Measurements from ENCODE around the gene PPP1R2.

The PPP1R2 gene

DNA sequence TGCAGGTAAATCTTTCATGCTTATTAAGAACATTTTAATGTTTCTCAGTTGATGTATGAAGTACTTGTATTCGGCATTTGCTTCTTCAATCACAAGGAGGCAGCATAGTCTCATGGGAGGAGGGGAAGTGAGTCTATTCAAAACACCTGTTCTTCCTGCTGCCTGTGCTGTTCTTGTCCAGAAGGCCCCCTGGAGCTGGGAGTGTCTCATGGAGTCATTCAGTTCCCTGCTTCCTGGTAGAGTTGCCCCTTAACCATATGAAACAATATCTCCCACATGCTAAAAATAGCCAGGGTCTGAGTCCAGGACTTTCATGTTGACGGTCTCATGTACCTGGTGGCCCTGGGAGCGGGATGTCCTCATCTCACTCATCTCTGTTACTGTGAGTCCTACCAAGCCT is 15.5 kb upstream of the PPP1R2 start:
- TF ChIP-seq, protein P1, sequence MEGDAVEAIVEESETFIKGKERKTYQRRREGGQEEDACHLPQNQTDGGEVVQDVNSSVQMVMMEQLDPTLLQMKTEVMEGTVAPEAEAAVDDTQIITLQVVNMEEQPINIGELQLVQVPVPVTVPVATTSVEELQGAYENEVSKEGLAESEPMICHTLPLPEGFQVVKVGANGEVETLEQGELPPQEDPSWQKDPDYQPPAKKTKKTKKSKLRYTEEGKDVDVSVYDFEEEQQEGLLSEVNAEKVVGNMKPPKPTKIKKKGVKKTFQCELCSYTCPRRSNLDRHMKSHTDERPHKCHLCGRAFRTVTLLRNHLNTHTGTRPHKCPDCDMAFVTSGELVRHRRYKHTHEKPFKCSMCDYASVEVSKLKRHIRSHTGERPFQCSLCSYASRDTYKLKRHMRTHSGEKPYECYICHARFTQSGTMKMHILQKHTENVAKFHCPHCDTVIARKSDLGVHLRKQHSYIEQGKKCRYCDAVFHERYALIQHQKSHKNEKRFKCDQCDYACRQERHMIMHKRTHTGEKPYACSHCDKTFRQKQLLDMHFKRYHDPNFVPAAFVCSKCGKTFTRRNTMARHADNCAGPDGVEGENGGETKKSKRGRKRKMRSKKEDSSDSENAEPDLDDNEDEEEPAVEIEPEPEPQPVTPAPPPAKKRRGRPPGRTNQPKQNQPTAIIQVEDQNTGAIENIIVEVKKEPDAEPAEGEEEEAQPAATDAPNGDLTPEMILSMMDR (IDR thresholded peaks at IDR 0.05; ENCODE audit: borderline replicate concordance, extremely low read depth, low read length, poor library complexity, severe bottlenecking): peak; percentile 68
- TF ChIP-seq EZH2 (IDR thresholded peaks at IDR 0.05; ENCODE audit: borderline replicate concordance, low read depth, low read length, severe bottlenecking): no peak
- H3K4me3 ChIP-seq (ENCODE audit: low read depth in 1 of 2, low read length in 2 of 2): no peak overlapping the region
- no peaks in the 10 kb centered on the region for H3K36me3 ChIP-seq (ENCODE audit: insufficient read depth, low read length)
- no peaks in the 10 kb centered on the region for H4K20me1 ChIP-seq (ENCODE audit: insufficient read depth, low read length)
- no peak overlapping the region for H3K9ac ChIP-seq (ENCODE audit: low read depth, low read length)
- peak; percentile 58; the same call in 1 of the 3 replicates for ATAC-seq (ENCODE audit: insufficient read depth, low read depth)
- DNase-seq: peak; percentile 28
- H3K79me2 ChIP-seq (ENCODE audit: insufficient read depth, low read length): no peaks in the 10 kb centered on the region
- no peaks in the 10 kb centered on the region for H3K27me3 ChIP-seq (ENCODE audit: insufficient read depth, low read length, poor library complexity)
- H3K27ac ChIP-seq (ENCODE audit: low read length): no peak overlapping the region
- H3K4me2 ChIP-seq (ENCODE audit: insufficient read depth, low read length): no peak overlapping the region
- H2AFZ ChIP-seq (ENCODE audit: low read depth, low read length): no peak overlapping the region
- no peaks in the 10 kb centered on the region for H3K4me1 ChIP-seq (ENCODE audit: insufficient read depth, low read length)
- H3K9me3 ChIP-seq (ENCODE audit: insufficient read depth, low read length, severe bottlenecking): no peaks in the 10 kb centered on the region

DNA sequence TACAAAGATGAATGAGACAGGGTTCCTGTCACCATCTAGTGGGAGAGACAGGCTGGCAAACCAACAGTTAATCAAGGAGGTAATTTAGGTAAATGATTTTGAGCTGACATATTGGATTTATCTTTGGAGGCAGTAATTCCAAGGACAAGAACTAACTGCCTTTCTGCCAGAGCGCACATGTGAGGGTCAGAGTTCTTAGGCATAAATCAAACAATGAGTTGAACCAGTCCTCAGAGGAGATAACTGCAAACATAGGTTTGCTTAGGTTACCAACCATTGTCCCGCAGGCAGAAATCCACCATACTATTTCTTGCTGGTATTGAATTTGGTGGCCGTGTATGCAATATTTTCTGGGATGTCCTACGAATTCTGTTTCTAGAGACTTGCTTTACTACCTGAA is 14.2 kb upstream of the PPP1R2 start:
- no peak overlapping the region for H3K9ac ChIP-seq (ENCODE audit: low read depth, low read length)
- no peaks in the 10 kb centered on the region for H3K9me3 ChIP-seq (ENCODE audit: insufficient read depth, low read length, severe bottlenecking)
- H3K36me3 ChIP-seq (ENCODE audit: insufficient read depth, low read length): no peaks in the 10 kb centered on the region
- H3K4me1 ChIP-seq (ENCODE audit: insufficient read depth, low read length): no peaks in the 10 kb centered on the region
- no peaks in the 10 kb centered on the region for H3K27me3 ChIP-seq (ENCODE audit: insufficient read depth, low read length, poor library complexity)
- no peaks in the 10 kb centered on the region for H4K20me1 ChIP-seq (ENCODE audit: insufficient read depth, low read length)
- ATAC-seq (ENCODE audit: insufficient read depth, low read depth) (no peak), DNase-seq (no peak)
- no peak overlapping the region for H3K27ac ChIP-seq (ENCODE audit: low read length)
- no peak overlapping the region for H3K4me3 ChIP-seq (ENCODE audit: low read depth in 1 of 2, low read length in 2 of 2)
- no peak overlapping the region for H3K4me2 ChIP-seq (ENCODE audit: insufficient read depth, low read length)
- no peak overlapping the region for H2AFZ ChIP-seq (ENCODE audit: low read depth, low read length)
- TF ChIP-seq, protein P1 (IDR thresholded peaks at IDR 0.05; ENCODE audit: borderline replicate concordance, extremely low read depth, low read length, poor library complexity, severe bottlenecking): no peak
- TF ChIP-seq EZH2 (IDR thresholded peaks at IDR 0.05; ENCODE audit: borderline replicate concordance, low read depth, low read length, severe bottlenecking): no peak
- H3K79me2 ChIP-seq (ENCODE audit: insufficient read depth, low read length): no peaks in the 10 kb centered on the region

DNA sequence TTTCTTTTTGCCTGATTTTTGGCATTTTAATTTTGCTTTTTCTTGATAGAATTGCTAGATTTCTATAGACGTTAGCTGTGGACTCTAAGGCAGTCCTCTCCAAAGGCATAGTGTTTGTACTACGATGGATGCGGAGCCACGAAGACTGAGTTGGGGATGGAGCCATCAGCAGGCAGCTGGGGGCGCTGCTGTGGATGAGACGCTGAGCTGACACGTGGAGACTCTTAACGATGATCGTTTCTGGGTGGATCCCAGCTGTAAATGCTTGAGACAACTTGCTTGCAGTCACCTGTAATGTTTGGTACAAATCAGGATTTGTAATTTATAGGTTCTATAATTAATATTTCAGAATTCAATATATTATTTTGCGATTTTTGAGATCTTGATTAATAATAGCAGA is 13.3 kb upstream of the PPP1R2 start:
- no peak for DNase-seq
- H3K4me1 ChIP-seq (ENCODE audit: insufficient read depth, low read length): peaks cover 4% of the 10 kb centered on the region
- no peak overlapping the region for H2AFZ ChIP-seq (ENCODE audit: low read depth, low read length)

More for the DNA sequence above, 13.3 kb upstream of the PPP1R2 start:
- H4K20me1 ChIP-seq (ENCODE audit: insufficient read depth, low read length): no peaks in the 10 kb centered on the region
- H3K36me3 ChIP-seq (ENCODE audit: insufficient read depth, low read length): no peaks in the 10 kb centered on the region
- no peaks in the 10 kb centered on the region for H3K27me3 ChIP-seq (ENCODE audit: insufficient read depth, low read length, poor library complexity)
- H3K9me3 ChIP-seq (ENCODE audit: insufficient read depth, low read length, severe bottlenecking): no peaks in the 10 kb centered on the region
- no peak overlapping the region for H3K9ac ChIP-seq (ENCODE audit: low read depth, low read length)
- H3K27ac ChIP-seq (ENCODE audit: low read length): no peak overlapping the region
- H3K4me3 ChIP-seq (ENCODE audit: low read depth in 1 of 2, low read length in 2 of 2): no peak overlapping the region
- no peak overlapping the region for H3K4me2 ChIP-seq (ENCODE audit: insufficient read depth, low read length)
- TF ChIP-seq, protein P1 (IDR thresholded peaks at IDR 0.05; ENCODE audit: borderline replicate concordance, extremely low read depth, low read length, poor library complexity, severe bottlenecking): peak; percentile 45
- no peak for TF ChIP-seq EZH2 (IDR thresholded peaks at IDR 0.05; ENCODE audit: borderline replicate concordance, low read depth, low read length, severe bottlenecking)
- no peak for ATAC-seq (ENCODE audit: insufficient read depth, low read depth)
- H3K79me2 ChIP-seq (ENCODE audit: insufficient read depth, low read length): no peaks in the 10 kb centered on the region

All from DND-41 (cell line).